H1 (cell line): ENCODE results near the gene SHPK.

Experiments
- TCF12 ChIP-seq: IDR thresholded peaks from 2 replicates; pipeline ENCODE4 v1.6.1; 2011; ENCODE audit warnings: low read depth, mild to moderate bottlenecking, low read length
- TF ChIP-seq, protein P1 (sequence below), 3 experiments: IDR thresholded peaks; 1 replicate in 2 of 3; 2 replicates in 1 of 3; pipeline versions ENCODE4 v1.5.1 to v1.6.1; 2011; ENCODE audit warnings: low read length in 3 of 3, mild to moderate bottlenecking in 3 of 3, inconsistent platforms in 2 of 3, low read depth in 1 of 3, moderate library complexity in 1 of 3; ENCODE audit not compliant: insufficient read depth in 1 of 3; ENCODE audit errors: control extremely low read depth in 1 of 3

DNA sequence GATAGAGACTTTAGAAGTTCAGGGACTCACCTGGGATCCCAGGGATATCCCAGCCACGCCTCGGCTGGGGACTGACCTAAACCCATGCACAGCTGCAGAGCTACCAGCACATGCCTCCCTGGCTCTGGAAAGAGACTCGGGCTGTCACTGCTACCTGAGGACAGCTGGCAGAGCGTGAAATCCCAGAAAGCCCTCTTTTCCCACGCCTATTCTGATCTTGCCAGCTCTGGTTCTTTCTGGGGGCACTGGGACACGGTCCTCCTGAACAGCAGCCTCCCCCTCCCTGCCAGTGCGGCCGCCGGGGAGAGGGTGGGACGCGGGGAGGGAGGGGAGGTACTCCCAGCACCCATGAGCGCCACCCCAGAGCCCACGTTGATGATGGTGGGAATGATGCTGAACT, 49.1 kb upstream of the SHPK start:
- TF ChIP-seq, protein P1, sequence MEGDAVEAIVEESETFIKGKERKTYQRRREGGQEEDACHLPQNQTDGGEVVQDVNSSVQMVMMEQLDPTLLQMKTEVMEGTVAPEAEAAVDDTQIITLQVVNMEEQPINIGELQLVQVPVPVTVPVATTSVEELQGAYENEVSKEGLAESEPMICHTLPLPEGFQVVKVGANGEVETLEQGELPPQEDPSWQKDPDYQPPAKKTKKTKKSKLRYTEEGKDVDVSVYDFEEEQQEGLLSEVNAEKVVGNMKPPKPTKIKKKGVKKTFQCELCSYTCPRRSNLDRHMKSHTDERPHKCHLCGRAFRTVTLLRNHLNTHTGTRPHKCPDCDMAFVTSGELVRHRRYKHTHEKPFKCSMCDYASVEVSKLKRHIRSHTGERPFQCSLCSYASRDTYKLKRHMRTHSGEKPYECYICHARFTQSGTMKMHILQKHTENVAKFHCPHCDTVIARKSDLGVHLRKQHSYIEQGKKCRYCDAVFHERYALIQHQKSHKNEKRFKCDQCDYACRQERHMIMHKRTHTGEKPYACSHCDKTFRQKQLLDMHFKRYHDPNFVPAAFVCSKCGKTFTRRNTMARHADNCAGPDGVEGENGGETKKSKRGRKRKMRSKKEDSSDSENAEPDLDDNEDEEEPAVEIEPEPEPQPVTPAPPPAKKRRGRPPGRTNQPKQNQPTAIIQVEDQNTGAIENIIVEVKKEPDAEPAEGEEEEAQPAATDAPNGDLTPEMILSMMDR (IDR thresholded peaks at IDR 0.05; ENCODE audit: control extremely low read depth in 1 of 3, insufficient read depth in 1 of 3, low read depth in 1 of 3, low read length in 3 of 3) = no peak
- no peak for TF ChIP-seq TCF12
